Ramos (cell line): ENCODE measurements around the gene HIC2.
"Not testable (repeated sequence)": the region's sequence is repeated elsewhere in the genome, so short reads cannot be mapped to it uniquely, and the experiment has no call there.

Experiments used
- in situ Hi-C: fragments of 300-500 bp; cut with MboI; formaldehyde crosslinking; loops from one replicate; pipeline ENCODE4 v1.14.3; 2022; ENCODE audit warnings: low sequenced_read_pairs; ENCODE audit not compliant: unreplicated experiment

HIC2 gene, protein sequence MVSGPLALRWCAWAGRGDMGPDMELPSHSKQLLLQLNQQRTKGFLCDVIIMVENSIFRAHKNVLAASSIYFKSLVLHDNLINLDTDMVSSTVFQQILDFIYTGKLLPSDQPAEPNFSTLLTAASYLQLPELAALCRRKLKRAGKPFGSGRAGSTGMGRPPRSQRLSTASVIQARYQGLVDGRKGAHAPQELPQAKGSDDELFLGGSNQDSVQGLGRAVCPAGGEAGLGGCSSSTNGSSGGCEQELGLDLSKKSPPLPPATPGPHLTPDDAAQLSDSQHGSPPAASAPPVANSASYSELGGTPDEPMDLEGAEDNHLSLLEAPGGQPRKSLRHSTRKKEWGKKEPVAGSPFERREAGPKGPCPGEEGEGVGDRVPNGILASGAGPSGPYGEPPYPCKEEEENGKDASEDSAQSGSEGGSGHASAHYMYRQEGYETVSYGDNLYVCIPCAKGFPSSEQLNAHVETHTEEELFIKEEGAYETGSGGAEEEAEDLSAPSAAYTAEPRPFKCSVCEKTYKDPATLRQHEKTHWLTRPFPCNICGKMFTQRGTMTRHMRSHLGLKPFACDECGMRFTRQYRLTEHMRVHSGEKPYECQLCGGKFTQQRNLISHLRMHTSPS

DNA sequence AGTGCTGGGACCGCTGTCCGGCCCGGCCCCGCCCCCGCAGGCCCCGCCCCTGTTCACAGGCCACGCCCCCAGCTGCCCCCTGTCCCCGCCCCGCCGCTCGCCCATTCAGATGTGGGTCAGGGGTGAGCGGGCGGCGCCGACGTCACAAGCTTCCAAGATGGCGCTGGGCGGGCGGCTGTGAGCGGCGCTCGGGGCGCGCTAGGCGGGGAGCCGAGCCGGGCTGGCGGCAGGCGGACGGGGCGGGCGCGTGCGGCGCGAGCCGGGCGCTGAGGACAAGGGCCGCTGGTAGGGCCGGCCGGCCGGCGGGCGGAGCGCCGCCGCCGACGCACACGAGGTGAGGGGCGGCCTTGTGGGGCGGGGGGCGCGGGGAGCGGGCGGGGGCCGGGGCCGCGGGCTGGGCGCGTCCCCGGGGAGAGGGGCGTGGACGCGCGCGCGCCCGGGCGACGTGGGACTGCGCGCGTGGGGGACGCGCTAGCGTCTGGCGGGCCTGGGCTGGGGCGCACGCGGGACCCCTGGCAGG lies at the start of gene HIC2:
HIC2 (plus strand) TSS at position 145 of the 520 bp plus-strand sequence. CDS start 25,461 bp downstream, outside the sequence.
- in situ Hi-C loops, result not testable (repeated sequence)

DNA sequence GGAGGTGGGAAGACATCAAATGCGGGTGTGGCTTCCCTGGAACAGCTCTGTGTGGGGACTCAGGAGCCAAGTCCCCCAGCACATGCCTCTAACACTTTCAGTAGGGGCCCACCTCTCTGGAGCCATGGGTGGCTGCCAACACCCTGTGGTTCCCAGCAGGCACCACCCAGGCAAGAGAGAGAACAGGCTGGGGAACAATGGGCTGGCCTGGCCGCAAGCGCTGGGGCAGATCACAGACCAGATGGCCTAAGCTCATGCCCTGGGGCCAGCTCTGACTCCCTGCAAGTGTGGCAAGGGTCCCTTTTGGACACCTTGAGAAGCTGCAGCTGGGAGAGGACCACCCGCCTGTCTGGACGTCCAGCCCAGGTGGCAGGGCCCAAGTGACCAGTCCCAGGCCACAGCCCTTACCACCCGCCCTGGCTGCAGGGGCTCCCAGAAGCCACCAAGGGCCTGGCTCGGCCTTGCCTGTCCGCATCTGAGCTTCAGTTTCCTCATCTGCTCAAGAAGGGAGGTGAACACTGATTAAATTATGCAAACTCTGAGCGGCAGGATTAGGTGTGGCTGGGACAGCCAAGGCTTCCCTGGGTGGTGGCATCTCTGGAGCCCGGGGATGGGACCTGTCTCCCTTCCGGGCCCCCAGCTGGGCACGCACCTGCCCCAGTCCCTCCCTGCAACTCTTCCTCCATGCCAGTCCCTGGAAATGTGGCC lies 48.4 kb upstream of the HIC2 start:
- in situ Hi-C loops, result not testable (repeated sequence)

DNA sequence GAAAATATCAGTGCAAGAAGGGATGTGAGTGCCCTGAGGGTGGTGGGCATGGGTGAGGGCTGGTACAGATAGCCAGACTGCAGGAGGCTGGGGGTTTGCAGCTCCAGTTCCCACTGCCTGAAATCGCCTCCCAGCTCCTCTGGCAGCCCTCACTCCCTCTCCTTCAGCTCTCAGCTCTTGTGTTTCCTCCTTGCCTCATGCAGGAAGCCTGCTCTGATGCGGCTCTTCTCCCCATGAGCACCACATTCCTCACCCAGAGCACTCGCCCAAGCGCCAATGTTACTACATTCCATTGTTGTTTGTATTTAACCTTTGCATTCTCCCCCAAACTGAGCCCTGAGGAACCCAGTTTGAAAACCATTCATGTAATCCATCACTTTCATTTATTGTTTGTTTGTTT lies 41.3 kb upstream of the HIC2 start:
- in situ Hi-C loops, result not testable (repeated sequence)

DNA sequence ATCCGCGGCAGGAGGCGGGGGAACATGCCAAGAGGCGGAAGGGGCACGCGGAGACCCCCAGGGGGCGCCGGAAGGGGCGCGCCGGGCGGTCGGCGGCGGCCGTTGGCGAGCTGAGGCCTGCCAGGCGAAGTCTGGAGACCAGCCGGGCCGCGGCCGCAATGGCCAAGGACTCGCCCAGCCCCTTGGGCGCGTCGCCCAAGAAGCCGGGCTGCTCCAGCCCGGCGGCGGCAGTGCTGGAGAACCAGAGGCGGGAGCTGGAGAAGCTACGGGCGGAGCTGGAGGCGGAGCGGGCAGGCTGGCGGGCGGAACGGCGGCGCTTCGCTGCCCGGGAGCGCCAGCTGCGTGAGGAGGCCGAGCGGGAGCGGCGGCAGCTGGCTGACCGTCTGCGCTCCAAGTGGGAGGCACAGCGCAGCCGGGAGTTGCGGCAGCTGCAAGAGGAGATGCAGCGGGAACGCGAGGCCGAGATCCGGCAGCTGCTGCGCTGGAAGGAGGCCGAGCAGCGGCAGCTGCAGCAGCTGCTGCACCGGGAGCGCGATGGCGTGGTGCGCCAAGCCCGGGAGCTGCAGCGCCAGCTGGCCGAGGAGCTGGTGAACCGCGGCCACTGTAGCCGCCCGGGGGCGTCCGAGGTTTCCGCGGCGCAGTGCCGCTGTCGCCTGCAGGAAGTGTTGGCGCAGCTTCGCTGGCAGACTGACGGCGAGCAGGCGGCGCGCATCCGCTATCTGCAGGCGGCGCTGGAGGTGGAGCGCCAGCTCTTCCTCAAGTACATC lies 33.3 kb upstream of the HIC2 start, which contains the start of gene RIMBP3B:
RIMBP3B (plus strand) TSS at position 51 of the 767 bp plus-strand sequence; CDS start at position 159, 108 bp downstream.
- in situ Hi-C loops, result not testable (repeated sequence)

DNA sequence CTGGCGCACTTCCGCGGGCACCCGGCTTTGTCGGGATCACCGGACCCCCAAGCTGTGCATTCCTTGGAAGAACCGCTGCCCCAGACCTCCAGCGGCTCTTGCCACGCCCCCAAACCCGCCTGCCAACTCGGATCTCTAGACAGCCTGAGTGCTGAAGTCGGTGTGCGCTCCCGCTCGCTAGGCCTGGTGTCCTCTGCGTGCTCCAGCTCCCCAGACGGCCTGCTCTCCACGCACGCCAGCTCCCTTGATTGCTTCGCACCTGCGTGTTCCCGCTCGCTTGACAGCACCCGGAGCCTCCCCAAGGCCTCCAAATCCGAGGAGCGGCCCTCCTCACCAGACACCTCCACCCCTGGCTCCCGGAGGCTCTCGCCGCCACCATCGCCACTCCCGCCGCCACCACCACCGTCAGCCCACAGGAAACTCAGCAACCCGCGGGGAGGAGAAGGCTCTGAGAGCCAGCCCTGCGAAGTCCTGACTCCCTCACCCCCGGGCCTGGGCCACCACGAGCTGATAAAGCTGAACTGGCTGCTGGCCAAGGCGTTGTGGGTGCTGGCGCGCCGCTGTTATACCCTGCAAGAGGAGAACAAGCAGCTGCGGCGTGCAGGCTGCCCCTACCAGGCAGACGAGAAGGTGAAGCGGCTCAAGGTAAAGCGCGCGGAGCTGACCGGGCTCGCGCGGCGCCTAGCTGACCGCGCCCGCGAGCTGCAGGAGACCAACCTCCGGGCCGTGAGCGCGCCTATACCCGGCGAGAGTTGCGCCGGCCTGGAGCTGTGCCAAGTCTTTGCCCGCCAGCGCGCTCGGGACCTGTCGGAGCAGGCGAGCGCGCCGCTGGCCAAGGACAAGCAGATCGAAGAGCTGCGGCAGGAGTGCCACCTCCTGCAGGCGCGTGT lies 32.5 kb upstream of the HIC2 start:
- in situ Hi-C loops, result not testable (repeated sequence)

DNA sequence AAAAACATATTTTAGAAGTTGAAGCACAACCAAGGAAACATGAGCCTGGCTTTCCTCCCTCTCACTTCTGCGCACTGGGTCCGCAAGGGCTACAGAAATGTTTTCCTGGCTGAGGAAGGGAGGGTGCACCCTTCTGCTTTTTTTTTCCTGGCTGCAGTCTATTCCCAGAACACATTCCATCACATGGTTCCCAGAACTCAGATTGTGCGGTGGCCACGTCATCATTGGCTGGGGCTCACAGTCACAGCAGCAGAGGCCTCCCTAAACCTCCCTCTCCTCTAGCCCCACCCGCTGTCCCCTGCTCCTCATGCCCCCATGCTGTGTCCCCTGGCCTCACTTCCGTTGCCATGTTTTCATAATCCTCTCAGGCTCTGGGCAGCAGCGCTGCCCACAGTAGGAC lies 27.7 kb upstream of the HIC2 start:
- in situ Hi-C loops, result not testable (repeated sequence)

DNA sequence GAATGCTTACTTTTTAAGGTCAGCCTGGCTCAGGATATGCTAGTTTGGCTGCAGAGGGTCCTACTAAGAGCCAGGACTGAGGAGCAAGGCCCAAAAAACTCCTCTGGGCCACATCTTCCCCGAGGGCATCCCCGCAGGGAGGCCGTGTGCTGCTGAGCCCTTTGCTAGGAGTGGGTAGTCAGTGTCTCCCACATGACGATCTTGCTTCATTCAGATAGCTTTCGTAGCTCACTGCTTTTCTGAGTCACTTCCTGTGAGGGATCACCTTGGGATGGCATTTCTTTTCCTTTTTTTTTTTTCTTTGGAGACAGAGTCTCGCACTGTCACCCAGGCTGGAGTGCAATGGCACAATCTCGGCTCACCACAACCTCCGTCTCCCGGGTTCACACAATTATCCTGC lies 27.2 kb upstream of the HIC2 start:
- in situ Hi-C loops, result not testable (repeated sequence)

DNA sequence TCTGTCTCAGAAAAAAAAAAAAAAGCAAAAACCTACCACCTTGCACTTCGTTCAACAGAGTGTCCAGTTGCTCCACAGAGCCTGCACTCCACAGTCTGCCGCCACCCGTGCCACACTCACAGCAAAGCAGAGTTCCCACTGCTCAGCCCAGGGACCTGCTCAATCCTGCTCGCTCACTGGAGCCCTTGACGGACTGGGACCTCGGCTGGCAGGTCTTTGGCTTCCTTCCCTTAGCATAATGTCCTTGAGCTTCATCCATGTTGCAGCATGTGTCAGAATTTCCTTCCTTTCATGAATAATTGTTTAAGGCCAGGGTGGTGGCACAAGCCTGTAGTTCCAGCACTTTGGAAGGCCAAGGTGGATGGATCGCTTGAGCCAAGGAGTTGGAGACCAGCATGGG lies 22.6 kb upstream of the HIC2 start:
- in situ Hi-C loops, result not testable (repeated sequence)

DNA sequence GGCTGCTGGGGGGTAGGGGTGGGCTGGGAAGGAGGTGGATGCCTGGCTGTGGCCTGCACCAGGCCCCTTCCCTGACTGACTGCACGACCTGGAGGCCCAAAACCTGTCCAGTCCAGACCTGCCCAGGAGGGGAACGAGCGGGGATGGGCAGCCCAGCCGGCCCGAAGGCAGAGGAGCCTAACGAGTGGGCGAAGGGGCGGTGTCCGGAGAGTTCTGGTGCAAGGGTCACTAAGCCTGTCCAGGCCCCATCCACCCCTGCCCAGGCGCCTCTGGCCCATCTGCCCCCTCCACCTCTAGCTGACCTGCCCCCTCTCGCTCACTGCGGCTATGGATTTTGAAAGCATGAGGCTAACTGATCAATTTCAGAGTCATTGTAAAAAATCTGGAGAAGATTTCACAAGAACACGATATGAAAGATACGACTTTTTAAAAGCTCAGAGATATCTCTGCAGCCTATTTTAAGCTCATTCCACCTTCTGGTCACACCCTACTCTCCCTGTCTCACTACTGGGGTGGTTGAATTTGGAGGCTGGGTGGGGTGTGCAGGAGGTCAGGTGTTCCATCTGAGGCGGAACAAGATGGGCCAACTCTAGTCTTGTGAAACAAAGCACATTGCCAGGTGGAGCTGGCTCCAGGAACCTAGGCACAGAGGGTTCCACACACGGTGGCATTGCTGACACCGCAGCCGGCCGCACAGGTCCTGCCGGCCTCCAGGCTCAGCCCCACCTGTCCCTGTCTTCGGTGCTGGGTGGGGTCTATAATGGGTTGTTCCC lies 15.8 kb upstream of the HIC2 start:
- in situ Hi-C loops, result not testable (repeated sequence)

DNA sequence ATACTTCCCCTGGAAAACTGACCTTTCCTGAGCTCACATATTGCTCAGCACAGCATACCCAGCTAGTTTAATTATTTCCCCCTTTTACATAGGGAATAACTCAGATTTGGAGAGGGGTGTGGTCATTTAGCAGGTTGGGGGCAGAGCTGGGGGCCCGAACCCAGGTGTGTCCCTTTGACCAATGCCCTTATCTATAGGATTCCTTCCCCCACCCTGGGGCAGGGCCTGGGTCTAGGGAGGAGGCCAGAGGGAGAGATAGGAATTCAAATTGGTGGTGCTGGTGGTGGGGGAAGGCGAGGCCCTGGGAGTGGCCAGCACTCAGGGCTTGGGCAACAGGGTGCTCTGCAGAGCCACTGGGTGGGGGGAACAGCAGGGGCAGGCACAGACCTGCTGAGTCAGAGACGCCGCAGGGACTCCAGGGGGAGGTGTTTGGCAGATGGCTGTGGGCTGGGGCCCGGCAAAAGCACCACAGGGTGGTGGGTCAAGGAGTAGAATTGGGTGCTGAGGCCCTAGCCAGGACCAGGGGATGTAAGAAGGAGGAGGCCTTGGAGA lies 14.3 kb upstream of the HIC2 start:
- in situ Hi-C loops, result not testable (repeated sequence)

DNA sequence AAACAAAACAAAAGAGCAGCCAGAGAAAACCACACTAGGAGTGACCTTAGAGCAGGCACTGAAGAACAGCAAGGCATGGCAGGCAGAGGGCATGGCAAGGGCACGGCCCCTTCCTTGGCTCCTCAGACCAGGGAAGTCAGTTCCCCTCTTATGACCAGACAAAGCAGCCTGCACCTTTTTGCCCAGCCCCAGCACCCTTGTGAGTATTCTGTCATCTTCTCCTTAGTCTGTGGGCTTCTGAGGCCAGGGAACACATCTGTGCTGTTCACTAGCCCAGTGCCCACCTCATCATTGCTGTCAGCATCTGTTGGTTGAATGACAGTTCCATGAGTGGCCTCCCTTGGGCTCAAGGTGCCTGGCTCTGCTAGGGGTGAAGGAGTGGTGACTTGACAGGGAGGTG lies 10.0 kb upstream of the HIC2 start:
- in situ Hi-C loops, result not testable (repeated sequence)

DNA sequence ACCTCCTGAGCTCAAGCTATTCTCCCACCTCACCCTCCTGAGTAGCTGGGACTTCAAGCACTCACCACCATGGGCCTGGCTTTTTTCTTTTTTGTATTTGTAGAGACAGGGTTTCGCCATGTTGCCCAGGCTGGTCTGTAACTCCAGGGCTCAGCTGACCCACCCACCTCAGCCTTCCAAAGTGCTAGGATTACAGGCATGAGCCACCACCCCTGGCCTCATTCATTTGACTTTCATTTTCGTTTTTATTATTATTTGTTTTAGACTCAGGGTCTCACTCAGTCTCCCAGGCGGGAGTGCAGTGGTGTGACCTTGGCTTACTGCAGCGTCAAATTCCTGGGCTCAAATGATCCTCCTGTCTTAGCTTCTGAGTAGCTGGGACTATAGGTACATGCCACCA lies 9.4 kb upstream of the HIC2 start:
- in situ Hi-C loops, result not testable (repeated sequence)

DNA sequence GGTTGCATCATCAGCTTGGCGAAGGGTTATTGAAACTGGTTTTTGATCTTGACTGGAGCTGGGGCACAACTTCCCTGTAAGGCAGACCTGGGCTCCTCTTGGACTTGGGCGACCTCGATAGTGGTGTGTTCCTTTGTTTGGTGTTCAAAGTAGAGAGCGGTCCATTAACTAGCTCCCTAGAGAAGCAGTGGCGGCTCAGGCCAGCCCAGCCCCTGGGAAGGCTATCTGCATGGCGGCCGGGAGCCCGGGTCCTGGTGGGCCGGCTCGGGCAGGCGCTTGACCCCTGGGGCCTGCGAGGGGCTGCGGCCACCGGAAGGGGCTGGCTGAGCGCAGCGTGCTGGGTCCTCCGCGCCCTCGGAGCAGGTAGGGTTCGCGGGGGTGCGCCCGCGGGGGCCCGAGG lies 796 bp upstream of the HIC2 start:
- in situ Hi-C loops, result not testable (repeated sequence)

DNA sequence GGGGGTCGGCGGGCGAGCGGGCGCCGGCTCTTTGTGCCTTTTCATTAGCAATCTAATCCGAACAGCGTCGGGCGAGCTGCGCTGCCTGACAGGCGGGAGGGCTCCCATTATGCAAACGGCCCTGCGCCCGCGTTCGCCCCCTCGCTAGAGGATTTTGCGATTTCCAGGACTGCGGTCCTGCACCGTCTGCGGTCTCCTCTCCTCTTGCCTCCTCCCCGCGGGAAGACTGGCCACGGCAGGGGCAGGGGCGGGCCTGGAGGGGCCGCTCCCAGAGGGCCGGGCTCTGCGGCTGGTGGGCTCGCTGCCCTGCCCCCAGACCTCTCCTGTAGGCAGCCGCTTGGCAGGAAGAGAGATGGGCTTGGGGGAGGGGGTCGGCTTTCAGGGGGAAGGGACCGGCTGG lies 682 bp downstream of the HIC2 start:
- in situ Hi-C loops, result not testable (repeated sequence)

DNA sequence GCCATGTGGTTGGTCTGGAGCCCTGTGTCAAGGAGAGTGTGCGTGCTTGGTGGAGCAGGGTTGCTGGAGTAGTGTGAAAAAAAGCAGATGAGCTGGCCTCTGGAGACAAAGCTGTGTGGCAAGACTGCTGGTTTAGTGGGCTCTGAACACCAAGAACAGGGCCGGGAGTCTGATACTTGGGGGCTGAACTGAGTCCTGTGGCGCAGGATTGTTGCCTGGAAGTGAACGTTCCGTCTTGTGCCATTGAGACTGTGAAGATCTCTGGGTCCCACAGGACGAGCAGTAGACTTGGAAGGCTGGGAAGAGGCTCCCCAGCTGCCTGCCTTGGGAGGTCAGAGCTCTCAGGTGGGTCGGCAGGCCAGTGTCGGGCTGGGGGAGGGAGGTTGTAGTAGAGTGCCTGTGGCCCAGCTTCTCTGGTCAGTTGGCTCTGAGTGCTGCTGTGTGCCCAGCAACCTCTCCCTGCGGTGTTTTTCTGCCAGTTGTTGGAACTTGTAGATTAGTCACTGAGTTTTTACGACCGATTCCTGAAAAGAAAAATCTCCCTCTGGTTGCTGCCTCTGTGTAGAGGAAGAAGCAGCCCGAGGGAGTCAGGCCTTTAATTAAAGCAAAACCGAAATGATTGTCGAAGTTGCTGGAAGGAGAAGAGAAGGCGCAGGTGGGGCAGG lies 1.9 kb downstream of the HIC2 start:
- in situ Hi-C loops, result not testable (repeated sequence)

DNA sequence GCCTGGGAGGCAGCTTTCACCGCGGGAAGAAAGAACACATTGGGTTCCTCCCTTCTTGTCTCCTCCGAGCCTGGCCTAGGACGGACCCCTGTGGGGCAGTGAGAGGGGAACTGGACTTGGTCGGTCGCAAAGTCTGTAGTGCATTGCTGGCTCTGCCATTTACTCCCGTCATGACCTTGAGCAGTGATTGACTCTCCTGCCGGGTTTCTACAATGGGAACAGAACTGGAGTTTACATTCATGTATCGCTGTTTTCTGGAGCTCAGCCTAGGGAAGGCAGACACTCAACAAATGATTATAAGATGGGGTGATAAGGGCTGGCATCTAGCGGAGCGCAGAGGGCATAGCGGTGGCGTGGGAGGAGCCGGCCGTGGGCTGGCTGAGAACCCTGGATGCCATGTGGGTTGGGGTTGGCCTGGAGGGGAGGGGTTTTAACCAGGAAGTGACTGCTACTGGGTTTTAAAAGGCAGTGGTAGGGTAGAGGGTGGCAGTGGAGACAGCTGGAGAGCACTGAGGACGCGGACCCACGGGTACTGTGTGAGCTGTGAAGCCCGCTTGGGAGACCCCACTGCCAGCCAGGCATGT lies 3.1 kb downstream of the HIC2 start:
- in situ Hi-C loops, result not testable (repeated sequence)

DNA sequence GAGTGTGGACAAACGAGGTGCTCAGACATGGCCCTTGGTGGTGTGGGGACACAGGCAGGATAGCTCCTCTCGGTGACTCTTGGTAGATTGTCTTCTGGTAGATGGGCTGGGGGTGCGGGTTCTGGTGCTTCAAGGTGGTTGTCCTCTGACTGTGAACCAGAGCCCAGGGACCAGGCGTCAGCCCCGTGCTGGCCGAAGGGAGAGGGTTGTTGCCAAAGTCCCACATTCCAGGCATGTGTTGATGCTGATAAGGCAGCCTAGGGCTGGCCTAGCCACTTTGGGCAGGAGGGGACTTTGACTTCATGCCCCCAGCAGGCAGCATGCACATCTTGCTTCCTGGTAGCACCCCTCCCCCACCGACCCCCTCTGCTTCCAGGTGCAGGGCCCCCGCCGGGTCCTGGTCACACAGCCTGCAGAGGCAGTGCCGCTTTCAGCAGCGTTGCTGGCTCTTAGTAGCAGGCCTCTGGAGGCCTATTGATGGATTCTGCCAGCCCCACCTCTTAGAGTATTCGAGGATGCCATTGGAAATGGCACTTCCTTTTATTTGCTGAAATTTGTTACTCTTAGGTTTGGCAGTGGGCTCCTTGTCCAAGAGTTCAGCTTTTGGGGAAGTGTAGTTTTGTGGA lies 7.0 kb downstream of the HIC2 start:
- in situ Hi-C loops, result not testable (repeated sequence)
